ENCODE measurements around the gene RTL1.

Gene RTL1

GRCh38 chr14:100903672-100904185 lies at the start of gene RTL1:
Gene RTL1, minus strand, starts transcription at chr14:100903722. Its CDS starts 18,934 bp downstream, at chr14:100884788.
- DNase-seq (ENCODE audit: low read depth in 2 of 3, low spot score in 1 of 3): no peak

- DNase-seq (ENCODE audit: low read depth in 2 of 3, low spot score in 1 of 3): no peak
These were observed 46.5 kb upstream of the RTL1 start for GRCh38 chr14:100950024-100950423.

- no peak for DNase-seq (ENCODE audit: low read depth in 2 of 3, low spot score in 1 of 3)
These were observed 40.5 kb upstream of the RTL1 start for GRCh38 chr14:100944052-100944451.

- DNase-seq (ENCODE audit: low read depth in 2 of 3, low spot score in 1 of 3): no peak
These were observed 26.7 kb upstream of the RTL1 start for GRCh38 chr14:100930270-100930669.

GRCh38 chr14:100915560-100915959 lies 12.0 kb upstream of the RTL1 start:
- DNase-seq (ENCODE audit: low read depth in 2 of 3, low spot score in 1 of 3): no peak

- DNase-seq (ENCODE audit: low read depth in 2 of 3, low spot score in 1 of 3): no peak
These were observed 11.1 kb upstream of the RTL1 start for GRCh38 chr14:100914597-100915021.

- DNase-seq (ENCODE audit: low read depth in 2 of 3, low spot score in 1 of 3): no peak
These were observed 8.3 kb upstream of the RTL1 start for GRCh38 chr14:100911665-100912316.

- no peak for DNase-seq (ENCODE audit: low read depth in 2 of 3, low spot score in 1 of 3)
These were observed 7.6 kb upstream of the RTL1 start for GRCh38 chr14:100910888-100911664.

- DNase-seq (ENCODE audit: low read depth in 2 of 3, low spot score in 1 of 3): no peak
These were observed 5.9 kb upstream of the RTL1 start for GRCh38 chr14:100909439-100909838.

GRCh38 chr14:100907240-100907639 lies 3.7 kb upstream of the RTL1 start:
- DNase-seq (ENCODE audit: low read depth in 2 of 3, low spot score in 1 of 3): no peak

- DNase-seq (ENCODE audit: low read depth in 2 of 3, low spot score in 1 of 3): no peak
These were observed 2.9 kb upstream of the RTL1 start for GRCh38 chr14:100906420-100906819.

GRCh38 chr14:100905166-100905565 lies 1.6 kb upstream of the RTL1 start:
- no peak for DNase-seq (ENCODE audit: low read depth in 2 of 3, low spot score in 1 of 3)

GRCh38 chr14:100904307-100905087 lies 975 bp upstream of the RTL1 start:
- no peak for DNase-seq (ENCODE audit: low read depth in 2 of 3, low spot score in 1 of 3)

- DNase-seq (ENCODE audit: low read depth in 2 of 3, low spot score in 1 of 3): no peak
These were observed 421 bp downstream of the RTL1 start for GRCh38 chr14:100903134-100903468.

- DNase-seq (ENCODE audit: low read depth in 2 of 3, low spot score in 1 of 3): no peak
These were observed 1.0 kb downstream of the RTL1 start for GRCh38 chr14:100902295-100903133.

- DNase-seq (ENCODE audit: low read depth in 2 of 3, low spot score in 1 of 3): no peak
These were observed 1.9 kb downstream of the RTL1 start for GRCh38 chr14:100901391-100902183.

- no peak for DNase-seq (ENCODE audit: low read depth in 2 of 3, low spot score in 1 of 3)
These were observed 2.6 kb downstream of the RTL1 start for GRCh38 chr14:100900837-100901390.

- DNase-seq (ENCODE audit: low read depth in 2 of 3, low spot score in 1 of 3): no peak
These were observed 3.4 kb downstream of the RTL1 start for GRCh38 chr14:100899884-100900771.

Measured in stimulated activated CD4-positive, alpha-beta T cell treated with anti-CD3 and anti-CD28 coated beads, Interleukin-12 subunit alpha, Interleukin-12 subunit beta, amount 100 ng/mL, for 48 hours (primary cell).